ENCODE measurements around the gene WDR53.
"Not testable (repeated sequence)": the region's sequence is repeated elsewhere in the genome, so short reads cannot be mapped to it uniquely, and the experiment has no call there.

Gene WDR53

GRCh38 chr3:196517919-196518318, 50.4 kb downstream of the WDR53 start:
- DNase-seq (ENCODE audit: low read depth) = no peak

DNA sequence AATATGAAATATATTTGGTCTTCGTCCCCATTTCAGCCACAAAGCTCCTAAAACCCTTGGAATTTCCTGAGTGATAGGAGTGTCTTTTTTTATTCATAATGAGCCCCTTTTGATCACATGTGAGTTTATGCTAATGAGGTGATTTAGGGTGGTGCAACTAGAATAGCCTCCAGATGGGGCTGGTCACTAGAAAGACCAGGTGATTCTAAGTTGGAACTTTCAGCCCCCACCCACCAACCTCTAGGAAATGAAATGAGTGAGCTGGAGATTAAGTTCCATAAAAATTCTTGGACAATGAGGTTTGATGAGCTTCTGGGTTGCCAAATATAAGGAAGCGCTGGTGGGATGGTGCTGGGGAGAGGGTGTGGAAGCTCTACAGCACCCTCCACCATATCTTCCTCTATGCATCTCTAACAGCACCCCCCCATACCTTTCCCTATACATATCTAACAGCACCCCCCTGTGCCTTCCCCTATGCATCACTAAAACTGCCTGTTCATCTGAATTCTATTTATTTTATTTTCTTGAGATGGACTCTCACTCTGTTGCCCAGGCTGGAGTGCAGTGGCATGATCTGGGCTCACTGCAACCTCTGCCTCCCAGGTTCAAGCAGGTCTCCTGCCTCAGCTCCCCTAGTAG, 51.1 kb downstream of the WDR53 start:
- no peak for DNase-seq (ENCODE audit: low read depth)

GRCh38 chr3:196514913-196515621, 53.3 kb downstream of the WDR53 start, which contains the start of gene SMCO1:
TSS of gene SMCO1 (minus strand) at chr3:196515346. CDS start at chr3:196515209, 137 bp downstream.
- DNase-seq (ENCODE audit: low read depth) = no peak

DNA sequence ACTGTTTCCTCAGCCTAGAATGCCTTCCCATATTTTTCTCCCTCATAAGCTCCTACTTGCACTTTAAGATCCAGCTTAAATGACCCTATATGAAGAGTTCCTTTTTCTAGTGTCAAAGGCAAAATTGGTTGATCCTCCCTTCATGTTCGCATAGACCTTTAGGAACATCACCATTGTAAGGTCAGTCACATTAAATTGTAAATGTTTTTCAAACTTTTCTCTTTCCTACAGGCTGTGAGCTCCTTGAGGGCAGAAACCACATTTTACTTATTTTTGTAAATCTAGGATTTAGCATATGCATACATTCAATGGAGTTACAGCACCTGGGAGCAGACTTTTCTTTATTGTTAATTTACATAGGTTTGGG, 54.0 kb downstream of the WDR53 start:
- DNase-seq (ENCODE audit: low read depth) = no peak

DNA sequence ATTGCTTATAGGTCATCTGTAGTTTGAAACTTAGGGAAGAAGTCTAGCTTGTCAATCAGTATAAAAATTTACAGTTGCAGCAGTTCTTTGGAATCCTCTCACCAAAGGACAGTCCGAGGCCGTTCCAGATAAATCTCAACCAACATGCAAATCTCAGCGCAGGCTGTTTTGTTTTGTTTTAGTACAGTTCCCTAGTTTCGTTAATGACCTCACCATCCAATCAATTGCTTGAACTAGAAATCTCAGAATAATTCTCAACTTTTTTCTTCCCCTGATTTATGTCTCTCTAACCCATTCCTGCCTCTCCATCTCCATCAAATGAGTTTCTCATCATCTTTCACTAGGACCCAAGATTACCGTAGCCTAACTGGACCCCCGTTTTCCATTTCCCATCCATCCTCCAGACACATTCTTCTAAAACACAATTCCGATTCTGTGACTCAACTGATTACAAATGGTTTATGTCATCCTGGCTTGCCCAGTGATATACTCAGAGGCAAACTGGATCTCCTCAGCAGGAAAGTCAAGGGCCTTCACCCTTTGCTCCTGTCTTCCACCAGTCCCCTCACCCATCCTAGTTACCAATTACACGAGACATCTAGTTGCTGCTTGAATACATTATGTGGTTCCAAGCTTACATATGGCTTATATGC, 54.5 kb downstream of the WDR53 start:
- no peak for DNase-seq (ENCODE audit: low read depth)

DNA sequence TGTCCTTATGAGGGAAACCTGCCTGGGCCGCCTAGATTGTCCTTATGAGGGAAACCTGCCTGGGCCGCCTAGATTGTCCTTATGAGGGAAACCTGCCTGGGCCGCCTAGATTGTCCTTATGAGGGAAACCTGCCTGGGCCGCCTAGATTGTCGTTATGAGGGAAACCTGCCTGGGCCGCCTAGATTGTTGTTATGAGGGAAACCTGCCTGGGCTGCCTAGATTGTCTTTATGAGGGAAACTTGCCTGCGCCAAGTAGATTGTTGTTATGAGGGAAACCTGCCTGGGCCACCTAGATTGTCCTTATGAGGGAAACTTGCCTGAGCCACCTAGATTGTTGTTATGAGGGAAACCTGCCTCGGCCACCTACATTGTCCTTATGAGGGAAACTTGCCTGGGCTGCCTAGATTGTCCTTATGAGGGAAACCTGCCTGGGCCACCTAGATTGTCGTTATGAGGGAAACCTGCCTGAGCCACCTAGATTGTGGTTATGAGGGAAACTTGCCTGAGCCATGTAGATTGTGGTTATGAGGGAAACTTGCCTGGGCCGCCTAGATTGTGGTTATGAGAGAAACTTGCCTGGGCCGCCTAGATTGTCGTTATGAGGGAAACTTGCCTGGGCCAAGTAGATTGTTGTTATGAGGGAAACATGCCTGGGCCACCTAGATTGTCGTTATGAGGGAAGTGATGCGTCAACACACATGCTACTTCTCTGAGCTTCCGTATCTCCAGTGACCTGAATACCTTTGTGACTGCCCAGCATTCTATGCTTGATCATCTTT, 56.5 kb downstream of the WDR53 start:
- not testable (repeated sequence) for DNase-seq (ENCODE audit: low read depth)

DNA sequence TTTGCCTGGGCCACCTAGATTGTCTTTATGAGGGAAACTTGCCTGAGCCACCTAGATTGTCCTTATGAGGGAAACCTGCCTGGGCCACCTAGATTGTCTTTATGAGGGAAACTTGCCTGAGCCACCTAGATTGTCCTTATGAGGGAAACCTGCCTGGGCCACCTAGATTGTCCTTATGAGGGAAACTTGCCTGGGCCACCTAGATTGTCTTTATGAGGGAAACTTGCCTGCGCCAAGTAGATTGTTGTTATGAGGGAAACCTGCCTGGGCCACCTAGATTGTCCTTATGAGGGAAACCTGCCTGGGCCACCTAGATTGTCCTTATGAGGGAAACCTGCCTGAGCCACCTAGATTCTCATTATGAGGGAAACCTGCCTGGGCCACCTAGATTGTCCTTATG, 57.2 kb downstream of the WDR53 start:
- DNase-seq (ENCODE audit: low read depth) = not testable (repeated sequence)

DNA sequence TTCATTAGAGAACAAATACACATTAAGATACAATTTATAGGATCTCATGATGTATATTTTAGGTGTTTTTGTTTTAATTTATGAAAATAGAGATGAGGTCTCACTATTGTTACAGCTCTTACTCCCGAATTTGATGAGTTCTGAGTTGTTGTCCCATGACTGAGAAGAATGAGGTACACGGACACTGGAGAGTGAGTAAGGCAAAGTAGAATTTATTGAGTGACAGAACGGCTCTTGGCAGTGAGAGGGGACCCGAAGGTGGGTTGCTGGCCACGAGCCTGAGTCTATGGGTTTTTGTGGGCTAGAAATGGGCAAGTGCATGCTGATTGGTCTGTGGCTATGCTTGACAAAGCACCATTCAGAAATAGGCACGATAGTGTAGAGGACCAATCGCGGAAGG, 61.7 kb downstream of the WDR53 start:
- no peak for DNase-seq (ENCODE audit: low read depth)

DNA sequence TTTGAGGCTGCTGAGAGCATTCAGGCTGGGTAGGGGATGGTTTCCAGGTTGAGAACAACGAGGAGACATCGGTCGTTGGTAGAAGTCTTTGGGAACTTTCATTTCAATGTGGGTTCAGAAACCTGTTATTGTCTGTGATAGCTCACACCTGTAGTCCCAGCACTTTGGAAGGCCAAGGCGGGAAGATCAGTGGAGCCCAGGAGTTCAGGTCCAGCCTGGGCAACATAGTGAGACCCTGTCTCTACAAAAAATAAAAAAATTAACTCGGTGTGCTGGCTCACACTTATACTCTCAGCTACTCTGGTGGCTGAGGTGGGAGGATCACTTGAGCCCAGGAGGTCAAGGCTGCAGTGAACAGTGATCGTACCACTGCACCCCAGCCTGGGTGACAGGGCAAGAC, 63.8 kb downstream of the WDR53 start:
- DNase-seq (ENCODE audit: low read depth) = no peak
